Daoy (cell line): Measurements from ENCODE around the gene GOLIM4. TPM values are rescaled to one million over a fixed set of nuclear protein-coding genes. Genes with fewer than 3 reads are reported as not detected.
A peak's percentile ranks its signal among the peaks of the same experiment; 100 is the strongest.
"Not testable (repeated sequence)": the region's sequence is repeated elsewhere in the genome, so short reads cannot be mapped to it uniquely, and the experiment has no call there.

Experiments used
- DNase-seq: peaks from one replicate; pipeline ENCODE4 v3.0.0-alpha.2; 2015; ENCODE audit warnings: low read depth
- total RNA-seq: library from RNA; depleted of rRNA; stranded (reverse); fragments of >200 nt; shearing (Covaris generic); gene quantifications from 2 replicates; pipeline ENCODE4 v1.2.3, GENCODE V29; 2014

GOLIM4 gene
- total RNA-seq, 1 experiment from 2014 or later, result 40.1 TPM

GRCh38 chr3:168080022-168080421 lies 15.7 kb downstream of the GOLIM4 start:
- no peak for DNase-seq

- DNase-seq, result no peak
These were observed 18.6 kb downstream of the GOLIM4 start for GRCh38 chr3:168077091-168077490.

- DNase-seq, result peak; percentile 22
These were observed 21.7 kb downstream of the GOLIM4 start for GRCh38 chr3:168073842-168074605.

- DNase-seq, result no peak
These were observed 23.4 kb downstream of the GOLIM4 start for GRCh38 chr3:168072323-168072650.

- peak; percentile 77 for DNase-seq
These were observed 24.0 kb downstream of the GOLIM4 start for GRCh38 chr3:168071591-168072322.

- DNase-seq, result no peak
These were observed 24.8 kb downstream of the GOLIM4 start for GRCh38 chr3:168070919-168071318.

- DNase-seq, result no peak
These were observed 27.4 kb downstream of the GOLIM4 start for GRCh38 chr3:168068346-168068745.

- DNase-seq, result no peak
These were observed 28.8 kb downstream of the GOLIM4 start for GRCh38 chr3:168066882-168067281.

- DNase-seq, result no peak
These were observed 30.2 kb downstream of the GOLIM4 start for GRCh38 chr3:168065569-168065968.

- no peak for DNase-seq
These were observed 32.6 kb downstream of the GOLIM4 start for GRCh38 chr3:168063122-168063521.

GRCh38 chr3:168062679-168063078 lies 33.0 kb downstream of the GOLIM4 start:
- DNase-seq, result no peak

- DNase-seq, result peak; percentile 14
These were observed 34.3 kb downstream of the GOLIM4 start for GRCh38 chr3:168061332-168061996.

GRCh38 chr3:168060317-168060716 lies 35.4 kb downstream of the GOLIM4 start:
- DNase-seq, result no peak

GRCh38 chr3:168058481-168058880 lies 37.2 kb downstream of the GOLIM4 start:
- DNase-seq, result no peak

- DNase-seq, result not testable (repeated sequence)
These were observed 39.1 kb downstream of the GOLIM4 start for GRCh38 chr3:168056398-168057230.

- no peak for DNase-seq
These were observed 41.3 kb downstream of the GOLIM4 start for GRCh38 chr3:168054447-168054846.

GRCh38 chr3:168053115-168053514 lies 42.6 kb downstream of the GOLIM4 start:
- DNase-seq, result no peak

GRCh38 chr3:168052515-168052914 lies 43.2 kb downstream of the GOLIM4 start:
- DNase-seq, result no peak

GRCh38 chr3:168051531-168052471 lies 43.9 kb downstream of the GOLIM4 start:
- no peak for DNase-seq

- DNase-seq, result no peak
These were observed 44.7 kb downstream of the GOLIM4 start for GRCh38 chr3:168051070-168051469.
